Esophagus squamous epithelium (tissue), 4 donors: ENCODE measurements around the gene IP6K1.

Experiments used
- CTCF ChIP-seq, 6 experiments: fragments of 450-650 bp in 4 of 6; fragments of 200-600 bp in 2 of 6; sonication (generic) in 2 of 6; IDR thresholded peaks; one replicate each; pipeline ENCODE4 v1.5.1; 2016 to 2019; ENCODE audit warnings: antibody characterized with exemption in 6 of 6, mild to moderate bottlenecking in 4 of 6, moderate library complexity in 4 of 6
- POLR2A ChIP-seq, 4 donors: fragments of 450-650 bp; IDR thresholded peaks; one replicate each; pipeline ENCODE4 v1.6.1; 2017; ENCODE audit warnings: antibody characterized with exemption in 4 of 4, mild to moderate bottlenecking in 4 of 4, moderate library complexity in 3 of 4

DNA sequence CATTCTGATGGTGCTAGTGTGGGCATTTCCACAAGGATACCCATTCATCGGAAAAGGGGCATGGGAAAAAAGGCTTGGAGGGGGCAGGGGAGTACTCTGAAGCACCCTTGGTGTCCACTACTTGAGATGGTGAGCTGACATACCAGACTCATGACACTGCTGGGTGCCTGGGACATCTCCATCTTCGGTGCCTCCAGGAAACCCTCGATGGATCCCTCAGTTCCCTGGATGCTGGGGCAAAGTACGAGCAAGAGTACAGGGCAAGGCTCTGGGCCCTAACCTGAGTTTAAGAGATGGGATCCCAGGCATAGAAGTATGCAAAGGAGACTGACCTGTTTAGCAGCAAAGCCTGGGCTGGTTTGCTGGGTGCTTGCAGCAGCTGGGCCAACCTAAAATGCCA, 5.2 kb upstream of the IP6K1 start:
- no peak for TF ChIP-seq CTCF (IDR thresholded peaks at IDR 0.05)
- no peak for TF ChIP-seq POLR2A (IDR thresholded peaks at IDR 0.05)
